WTC11 (cell line): Measurements from ENCODE around the gene THBD. TPM values are rescaled to one million over a fixed set of nuclear protein-coding genes. Genes with fewer than 3 reads are reported as not detected.

Source experiments
- ATAC-seq: fragments of 200-7000 bp; cut with Tn5 transposase; 2 replicates; pipeline ENCODE4 v1.10.0; 2021; ENCODE audit warnings: mild to moderate bottlenecking, moderate library complexity
- CTCF ChIA-PET: fragments of 300-600 bp; sonication (Branson Sonifier 250); formaldehyde crosslinking; loops from one replicate; lab custom pipeline; 2021; ENCODE audit warnings: antibody characterized with exemption; lab: Charles Lee
- POLR2A ChIA-PET: fragments of 350-600 bp; sonication (Branson Sonifier 250); formaldehyde crosslinking; loops from one replicate; lab custom pipeline; 2021; ENCODE audit warnings: antibody characterized with exemption; lab: Charles Lee
- DNase-seq: peaks from one replicate; pipeline ENCODE4 v3.0.0; 2021; ENCODE audit warnings: low spot score
- H3K27ac Mint-ChIP-seq: 2 replicates; pipeline ENCODE4 v1.8.0; 2021; ENCODE audit warnings: mixed read lengths
- H3K27me3 Mint-ChIP-seq: 2 replicates; pipeline ENCODE4 v1.8.0; 2021; ENCODE audit warnings: low read depth, mild to moderate bottlenecking, moderate library complexity, mixed read lengths
- H3K36me3 Mint-ChIP-seq: 2 replicates; pipeline ENCODE4 v1.8.0; 2021; ENCODE audit warnings: mixed read lengths
- H3K4me1 Mint-ChIP-seq: 2 replicates; pipeline ENCODE4 v1.8.0; 2022; ENCODE audit warnings: mixed read lengths
- H3K4me3 Mint-ChIP-seq: 2 replicates; pipeline ENCODE4 v1.8.0; 2021; ENCODE audit warnings: mild to moderate bottlenecking, moderate library complexity, mixed read lengths
- H3K9me3 Mint-ChIP-seq: 2 replicates; pipeline ENCODE4 v1.8.0; 2021; ENCODE audit warnings: mixed read lengths
- ATF1 ChIP-seq: sonication (generic); formaldehyde crosslinking; IDR thresholded peaks from 2 replicates; pipeline ENCODE4 v1.8.1; 2023; ENCODE audit warnings: mild to moderate bottlenecking, moderate library complexity, missing genetic modification reagents
- CBFB ChIP-seq: sonication (generic); formaldehyde crosslinking; IDR thresholded peaks from 2 replicates; pipeline ENCODE4 v1.8.1; 2022; ENCODE audit warnings: mild to moderate bottlenecking, low read depth, missing genetic modification reagents
- E2F4 ChIP-seq: sonication (generic); formaldehyde crosslinking; IDR thresholded peaks from 2 replicates; pipeline ENCODE4 v1.8.1; 2022; ENCODE audit warnings: low read depth, mild to moderate bottlenecking, moderate library complexity, missing genetic modification reagents, borderline replicate concordance
- FOXP1 ChIP-seq: sonication (generic); formaldehyde crosslinking; IDR thresholded peaks from 2 replicates; pipeline ENCODE4 v1.8.0; 2022; ENCODE audit warnings: missing genetic modification reagents, mild to moderate bottlenecking, moderate library complexity, borderline replicate concordance
- FOXP4 ChIP-seq: sonication (generic); formaldehyde crosslinking; IDR thresholded peaks from 2 replicates; pipeline ENCODE4 v1.8.0; 2022; ENCODE audit warnings: mild to moderate bottlenecking, missing genetic modification reagents
- NR3C1 ChIP-seq: sonication (generic); formaldehyde crosslinking; conservative IDR thresholded peaks from 2 replicates; pipeline ENCODE4 v1.8.1; 2023; ENCODE audit warnings: low read depth, mild to moderate bottlenecking, missing genetic modification reagents
- PRRX2 ChIP-seq: fragments of 250-450 bp; sonication (Bioruptor Pico); IDR thresholded peaks from 2 replicates; pipeline ENCODE4 v1.8.0; 2021; ENCODE audit warnings: mild to moderate bottlenecking
- RORB ChIP-seq: fragments of 250-450 bp; sonication (Bioruptor Pico); IDR thresholded peaks from 2 replicates; pipeline ENCODE4 v1.9.0; 2021; ENCODE audit warnings: mild to moderate bottlenecking
- SMAD3 ChIP-seq: sonication (generic); formaldehyde crosslinking; IDR thresholded peaks from 2 replicates; pipeline ENCODE4 v1.8.0; 2022; ENCODE audit warnings: missing genetic modification reagents, mild to moderate bottlenecking, borderline replicate concordance
- TCF7 ChIP-seq: sonication (generic); formaldehyde crosslinking; IDR thresholded peaks from 2 replicates; pipeline ENCODE4 v1.8.0; 2022; ENCODE audit warnings: mild to moderate bottlenecking, low read depth, missing genetic modification reagents, moderate library complexity
- TEAD1 ChIP-seq: sonication (generic); formaldehyde crosslinking; IDR thresholded peaks from 2 replicates; pipeline ENCODE4 v1.8.0; 2022; ENCODE audit warnings: mild to moderate bottlenecking, missing genetic modification reagents
- ZMAT4 ChIP-seq: fragments of 250-450 bp; sonication (Bioruptor Pico); IDR thresholded peaks from 2 replicates; pipeline ENCODE4 v1.9.0; 2021; ENCODE audit warnings: mild to moderate bottlenecking
- ZNF232 ChIP-seq: sonication (generic); formaldehyde crosslinking; IDR thresholded peaks from 2 replicates; pipeline ENCODE4 v1.8.0; 2022; ENCODE audit warnings: mild to moderate bottlenecking, missing genetic modification reagents
- ZNF532 ChIP-seq: fragments of 250-450 bp; sonication (Bioruptor Pico); IDR thresholded peaks from 2 replicates; pipeline ENCODE4 v1.9.0; 2021; ENCODE audit warnings: mild to moderate bottlenecking, borderline replicate concordance
- total RNA-seq: library from RNA; stranded (reverse); gene quantifications from 3 replicates; pipeline ENCODE4 v1.2.3, GENCODE V29; 2021
- TF ChIP-seq, protein P1 (sequence below): sonication (generic); formaldehyde crosslinking; IDR thresholded peaks from 2 replicates; pipeline ENCODE4 v1.8.1; 2023; ENCODE audit warnings: mild to moderate bottlenecking, missing genetic modification reagents
- TF ChIP-seq, protein P2 (sequence below): fragments of 200-600 bp; IDR thresholded peaks from 2 replicates; pipeline ENCODE4 v1.8.0; 2022; ENCODE audit warnings: antibody characterized with exemption
- TF ChIP-seq, protein P3 (sequence below): sonication (generic); formaldehyde crosslinking; IDR thresholded peaks from 2 replicates; pipeline ENCODE4 v1.8.0; 2022; ENCODE audit warnings: mild to moderate bottlenecking, missing genetic modification reagents

THBD gene
- total RNA-seq, 1 experiment from 2014 or later, result 1.0 TPM

DNA sequence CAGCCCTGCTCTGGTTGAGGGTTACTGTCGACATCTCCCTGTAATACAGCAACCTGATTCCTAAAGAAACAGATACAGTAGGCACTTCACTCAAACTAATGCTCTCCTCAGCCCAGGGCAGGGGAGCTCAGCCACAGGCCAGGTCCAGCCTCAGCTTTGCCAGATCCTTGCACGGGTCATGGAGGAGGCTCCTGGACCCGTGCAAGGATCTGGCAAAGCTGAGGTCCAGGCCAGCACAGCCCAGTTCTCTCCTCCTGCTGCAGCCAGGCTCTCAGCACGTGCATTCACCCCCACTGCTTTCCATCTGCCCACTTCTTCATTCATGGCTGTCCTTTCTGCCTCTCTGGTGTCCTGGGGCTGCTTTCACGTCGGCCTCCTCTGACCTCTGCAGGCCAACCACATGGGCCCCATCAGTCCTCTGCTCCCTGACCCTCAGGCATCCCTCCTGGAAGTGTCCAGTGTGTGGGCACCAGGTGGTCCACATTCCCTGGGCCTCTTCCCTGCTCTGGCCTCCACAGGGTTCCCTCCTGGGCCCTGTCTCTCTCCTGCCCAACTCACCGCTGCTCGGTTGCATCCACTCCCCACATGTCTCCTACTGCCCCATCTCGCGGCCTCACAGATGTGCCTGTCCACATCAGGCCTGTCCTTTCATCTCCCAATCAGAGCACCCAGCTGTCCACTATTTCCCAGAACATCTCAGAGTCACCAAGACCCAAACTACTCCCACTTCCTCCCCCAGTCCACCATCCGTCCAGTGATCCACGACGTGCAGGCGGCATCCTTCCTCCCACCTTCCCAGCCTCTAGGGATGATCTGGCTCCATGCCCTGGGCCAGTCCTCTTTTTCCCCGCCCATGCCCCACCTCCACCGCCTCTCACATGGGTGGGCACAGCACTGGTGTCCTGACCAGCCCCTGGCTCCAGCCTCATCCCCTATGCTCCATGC, 48.4 kb upstream of the THBD start:
- ChIA-PET POLR2A (no interaction called here), CTCF (interaction anchor here (1.5 kb wide), 1 partner anchor 243 kb away, joined by 4 read pairs; no protein-coding TSS in a partner anchor)
- H3K27me3 Mint-ChIP-seq, result no peaks in the 10 kb centered on the region; the same call in 1 of the 2 replicates
- H3K27ac Mint-ChIP-seq, result no peak overlapping the region
- H3K4me1 Mint-ChIP-seq, result no peaks in the 10 kb centered on the region
- H3K4me3 Mint-ChIP-seq, result no peak overlapping the region
- no peak for DNase-seq
- no peaks in the 10 kb centered on the region for H3K36me3 Mint-ChIP-seq
- ATAC-seq, result no peak
- no peak for TF ChIP-seq ZMAT4 (CRISPR knock-in tag)
- no peaks in the 10 kb centered on the region for H3K9me3 Mint-ChIP-seq

GRCh38 chr20:23096986-23097520, 47.6 kb upstream of the THBD start:
- H3K27ac Mint-ChIP-seq, result no peak overlapping the region
- H3K36me3 Mint-ChIP-seq, result no peaks in the 10 kb centered on the region
- ATAC-seq, result no peak

GRCh38 chr20:23096097-23096496, 46.6 kb upstream of the THBD start:
- Mint-ChIP-seq H3K9me3 (no peaks in the 10 kb centered on the region), H3K36me3 (no peaks in the 10 kb centered on the region), H3K27me3 (no peaks in the 10 kb centered on the region; the same call in 1 of the 2 replicates), H3K27ac (no peak overlapping the region), H3K4me3 (no peak overlapping the region), H3K4me1 (peaks cover 11% of the 10 kb centered on the region)
- no peak for ATAC-seq
- ChIA-PET POLR2A (interaction anchor here (0.5 kb wide), 1 partner anchor 376 kb away, joined by 8 read pairs; no protein-coding TSS in a partner anchor), CTCF (no interaction called here)
- DNase-seq, result no peak
- TF ChIP-seq CBFB (no peak), TCF7 (no peak), FOXP4 (no peak), E2F4 (CRISPR knock-in tag) (no peak), NR3C1 (CRISPR knock-in tag) (no peak), TEAD1 (CRISPR knock-in tag) (no peak), ATF1 (CRISPR knock-in tag) (no peak), ZNF532 (no peak), FOXP1 (CRISPR knock-in tag) (no peak), ZNF232 (CRISPR knock-in tag) (no peak)
- TF ChIP-seq, protein P1, sequence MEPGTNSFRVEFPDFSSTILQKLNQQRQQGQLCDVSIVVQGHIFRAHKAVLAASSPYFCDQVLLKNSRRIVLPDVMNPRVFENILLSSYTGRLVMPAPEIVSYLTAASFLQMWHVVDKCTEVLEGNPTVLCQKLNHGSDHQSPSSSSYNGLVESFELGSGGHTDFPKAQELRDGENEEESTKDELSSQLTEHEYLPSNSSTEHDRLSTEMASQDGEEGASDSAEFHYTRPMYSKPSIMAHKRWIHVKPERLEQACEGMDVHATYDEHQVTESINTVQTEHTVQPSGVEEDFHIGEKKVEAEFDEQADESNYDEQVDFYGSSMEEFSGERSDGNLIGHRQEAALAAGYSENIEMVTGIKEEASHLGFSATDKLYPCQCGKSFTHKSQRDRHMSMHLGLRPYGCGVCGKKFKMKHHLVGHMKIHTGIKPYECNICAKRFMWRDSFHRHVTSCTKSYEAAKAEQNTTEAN (CRISPR knock-in tag), result no peak
- TF ChIP-seq, protein P2, sequence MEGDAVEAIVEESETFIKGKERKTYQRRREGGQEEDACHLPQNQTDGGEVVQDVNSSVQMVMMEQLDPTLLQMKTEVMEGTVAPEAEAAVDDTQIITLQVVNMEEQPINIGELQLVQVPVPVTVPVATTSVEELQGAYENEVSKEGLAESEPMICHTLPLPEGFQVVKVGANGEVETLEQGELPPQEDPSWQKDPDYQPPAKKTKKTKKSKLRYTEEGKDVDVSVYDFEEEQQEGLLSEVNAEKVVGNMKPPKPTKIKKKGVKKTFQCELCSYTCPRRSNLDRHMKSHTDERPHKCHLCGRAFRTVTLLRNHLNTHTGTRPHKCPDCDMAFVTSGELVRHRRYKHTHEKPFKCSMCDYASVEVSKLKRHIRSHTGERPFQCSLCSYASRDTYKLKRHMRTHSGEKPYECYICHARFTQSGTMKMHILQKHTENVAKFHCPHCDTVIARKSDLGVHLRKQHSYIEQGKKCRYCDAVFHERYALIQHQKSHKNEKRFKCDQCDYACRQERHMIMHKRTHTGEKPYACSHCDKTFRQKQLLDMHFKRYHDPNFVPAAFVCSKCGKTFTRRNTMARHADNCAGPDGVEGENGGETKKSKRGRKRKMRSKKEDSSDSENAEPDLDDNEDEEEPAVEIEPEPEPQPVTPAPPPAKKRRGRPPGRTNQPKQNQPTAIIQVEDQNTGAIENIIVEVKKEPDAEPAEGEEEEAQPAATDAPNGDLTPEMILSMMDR, result no peak
- TF ChIP-seq, protein P3, sequence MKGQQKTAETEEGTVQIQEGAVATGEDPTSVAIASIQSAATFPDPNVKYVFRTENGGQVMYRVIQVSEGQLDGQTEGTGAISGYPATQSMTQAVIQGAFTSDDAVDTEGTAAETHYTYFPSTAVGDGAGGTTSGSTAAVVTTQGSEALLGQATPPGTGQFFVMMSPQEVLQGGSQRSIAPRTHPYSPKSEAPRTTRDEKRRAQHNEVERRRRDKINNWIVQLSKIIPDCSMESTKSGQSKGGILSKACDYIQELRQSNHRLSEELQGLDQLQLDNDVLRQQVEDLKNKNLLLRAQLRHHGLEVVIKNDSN (CRISPR knock-in tag), result no peak

More at GRCh38 chr20:23096986-23097520, 47.6 kb upstream of the THBD start:
- Mint-ChIP-seq H3K9me3 (no peaks in the 10 kb centered on the region), H3K4me1 (peaks cover 5% of the 10 kb centered on the region), H3K4me3 (no peak overlapping the region), H3K27me3 (no peaks in the 10 kb centered on the region; the same call in 1 of the 2 replicates)
- CTCF ChIA-PET, result interaction anchor here (1.5 kb wide), 1 partner anchor 244 kb away, joined by 4 read pairs; no protein-coding TSS in a partner anchor
- POLR2A ChIA-PET, result no interaction called here
- no peak for DNase-seq
- TF ChIP-seq SMAD3 (CRISPR knock-in tag) (no peak), RORB (CRISPR knock-in tag) (no peak), PRRX2 (CRISPR knock-in tag) (no peak)
- TF ChIP-seq, protein P3 (CRISPR knock-in tag), result no peak
